HG02852 (cell line): ENCODE results near the gene SYNJ2BP.

Experiments
- ATAC-seq: cut with Tn5 transposase; IDR thresholded peaks from one replicate; pipeline ENCODE4 v1.9.1; 2021; ENCODE audit warnings: mild to moderate bottlenecking, moderate library complexity; ENCODE audit not compliant: unreplicated experiment

SYNJ2BP gene

DNA sequence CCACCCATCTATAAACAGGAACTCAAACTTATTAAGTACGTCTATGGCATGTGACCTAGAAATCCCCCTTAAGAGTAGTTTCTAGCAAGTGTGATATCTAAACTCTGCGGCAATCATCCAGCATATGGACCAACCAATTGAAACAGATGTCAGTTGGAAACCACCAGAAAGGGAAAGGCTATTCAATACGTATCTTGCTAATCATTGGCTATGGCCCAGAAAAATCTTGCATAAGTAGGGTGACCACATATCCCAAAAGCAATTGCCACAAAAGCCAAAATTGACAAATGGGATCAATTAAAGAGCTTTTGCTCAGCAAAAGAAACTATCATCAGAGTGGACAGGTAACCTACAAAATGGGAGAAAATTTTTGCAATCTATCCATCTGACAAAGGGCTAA lies 24.2 kb downstream of the SYNJ2BP start:
- no peak for ATAC-seq

GRCh38 chr14:70391493-70392391 lies 25.1 kb downstream of the SYNJ2BP start:
- no peak for ATAC-seq

DNA sequence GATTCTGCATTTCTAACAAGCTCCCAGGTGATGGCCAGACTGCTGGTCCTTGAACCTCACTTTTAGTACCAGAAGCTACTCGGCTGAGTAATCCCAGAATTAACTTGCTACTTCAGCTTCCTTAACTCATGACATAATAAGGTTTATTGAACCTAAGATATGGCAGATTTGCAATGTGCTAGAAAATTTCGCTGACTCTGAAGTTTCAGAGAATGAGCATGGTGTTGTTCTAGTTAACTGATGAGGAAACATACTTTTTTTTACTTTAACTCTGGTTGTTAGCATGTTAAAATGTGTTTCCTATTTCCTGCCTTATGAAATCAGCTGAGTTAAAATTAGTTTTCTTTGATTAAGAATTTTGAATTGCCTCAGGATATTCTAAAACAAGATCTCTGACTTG lies 34.4 kb downstream of the SYNJ2BP start:
- ATAC-seq = no peak

GRCh38 chr14:70380824-70381223 lies 36.1 kb downstream of the SYNJ2BP start:
- ATAC-seq = no peak

- ATAC-seq = no peak
These were observed 38.2 kb downstream of the SYNJ2BP start for GRCh38 chr14:70378696-70379095.
